GM18907 (cell line): ENCODE measurements around the gene SSX2IP.
"Not testable (repeated sequence)": the region's sequence is repeated elsewhere in the genome, so short reads cannot be mapped to it uniquely, and the experiment has no call there.

Experiments used
- ATAC-seq: cut with Tn5 transposase; IDR thresholded peaks from one replicate; pipeline ENCODE4 v1.9.1; 2021; ENCODE audit warnings: mild to moderate bottlenecking, moderate library complexity; ENCODE audit not compliant: unreplicated experiment

The SSX2IP gene

DNA sequence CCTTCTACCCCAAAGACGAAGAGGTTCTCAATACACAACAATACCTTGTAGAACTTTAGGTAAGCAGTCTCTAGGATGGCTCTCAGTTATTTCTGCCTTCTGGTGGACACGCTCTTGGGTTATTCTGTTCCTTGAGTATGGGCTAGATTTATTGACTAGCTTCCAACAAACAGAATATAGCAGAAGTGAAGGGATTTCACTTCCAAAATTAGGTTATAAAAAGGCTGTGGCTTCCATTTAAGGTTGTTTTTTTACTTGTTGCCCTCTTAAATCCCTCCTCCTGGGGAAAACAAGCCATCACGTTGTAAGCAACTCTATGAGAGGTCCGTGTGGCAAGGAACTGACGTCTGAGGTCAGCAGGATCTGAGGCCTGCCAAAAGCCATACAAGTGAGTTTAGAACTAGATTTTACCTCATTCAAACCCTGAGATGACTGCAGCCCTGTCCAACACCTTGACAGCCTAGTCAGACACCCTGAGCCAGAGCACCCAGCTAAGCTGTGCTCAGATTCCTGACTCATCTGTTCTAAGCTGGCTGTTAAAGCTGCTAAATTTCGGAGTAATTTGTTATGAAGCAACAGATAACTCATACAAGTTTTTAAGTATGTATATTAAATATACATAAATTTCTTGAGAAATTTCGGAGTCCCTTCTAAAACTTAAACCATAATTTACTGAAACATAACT is 12.7 kb downstream of the SSX2IP start:
- ATAC-seq = no peak

- no peak for ATAC-seq
Measured at GRCh38 chr1:84675631-84676030, 14.6 kb downstream of the SSX2IP start.

DNA sequence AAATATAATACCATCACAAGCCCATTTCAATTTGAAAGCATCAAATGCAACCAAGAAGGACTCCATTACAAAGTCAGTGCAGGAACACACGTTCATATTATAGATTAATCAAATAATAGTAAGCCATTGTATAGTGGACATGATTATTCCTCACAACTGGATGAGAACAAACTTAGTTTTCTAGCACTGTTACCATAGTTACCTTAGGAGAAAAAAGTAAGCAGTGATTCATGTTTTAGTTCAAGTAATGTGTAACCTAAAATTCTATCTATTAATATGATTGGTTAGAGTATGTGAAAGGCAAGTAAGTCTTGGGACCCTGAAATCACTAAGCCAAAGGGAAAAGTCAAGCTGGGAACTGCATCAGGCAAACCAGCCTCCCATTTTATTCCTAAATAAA is 15.2 kb downstream of the SSX2IP start:
- no peak for ATAC-seq

DNA sequence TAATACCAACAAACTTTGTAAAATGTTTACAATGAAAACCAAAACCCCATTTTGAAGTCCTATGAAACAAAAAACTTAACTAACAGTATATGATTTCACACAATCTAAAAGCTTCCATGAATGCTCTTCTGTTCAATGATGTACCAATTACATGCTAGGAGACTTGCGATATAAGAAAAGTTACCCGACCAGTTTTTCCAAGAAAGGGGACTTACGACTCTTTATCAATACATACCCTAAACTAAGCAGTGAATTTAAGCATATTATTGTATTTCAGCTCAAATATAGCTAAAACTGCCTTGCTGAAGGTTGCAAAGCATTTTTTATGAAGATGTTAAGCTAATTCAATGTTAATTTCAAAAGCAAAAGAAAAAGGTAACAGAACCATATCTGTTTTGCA is 15.6 kb downstream of the SSX2IP start:
- ATAC-seq = no peak

GRCh38 chr1:84674021-84674420 is 16.2 kb downstream of the SSX2IP start:
- no peak for ATAC-seq

- ATAC-seq = no peak
Measured at GRCh38 chr1:84672080-84672854, 18.0 kb downstream of the SSX2IP start.

GRCh38 chr1:84669831-84670230 is 20.4 kb downstream of the SSX2IP start:
- no peak for ATAC-seq

GRCh38 chr1:84668185-84668584 is 22.1 kb downstream of the SSX2IP start:
- ATAC-seq = no peak

- no peak for ATAC-seq
Measured at GRCh38 chr1:84665703-84666317, 24.5 kb downstream of the SSX2IP start.

GRCh38 chr1:84653130-84653677 is 37.1 kb downstream of the SSX2IP start:
- no peak for ATAC-seq

DNA sequence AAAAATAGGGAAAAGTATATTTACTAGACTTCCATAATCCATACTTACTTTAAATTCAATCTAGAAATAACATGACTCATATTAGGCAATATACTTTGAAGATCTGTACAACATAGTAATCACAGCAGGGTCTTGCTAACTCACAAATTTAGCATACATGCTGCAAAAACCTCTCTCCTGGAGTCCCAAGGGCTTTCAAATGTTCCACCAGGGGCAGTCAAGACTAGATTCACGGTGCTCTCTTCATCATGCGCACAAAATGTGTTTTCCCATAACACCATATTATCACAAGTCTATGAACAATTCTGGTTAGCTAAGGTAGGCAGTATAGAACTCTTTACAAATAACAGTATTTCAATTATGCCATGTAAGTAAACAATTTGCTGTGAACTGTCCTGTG is 45.8 kb downstream of the SSX2IP start:
- ATAC-seq = no peak

GRCh38 chr1:84643183-84643582 is 47.1 kb downstream of the SSX2IP start:
- no peak for ATAC-seq

- ATAC-seq = no peak
Measured at GRCh38 chr1:84642774-84643173, 47.5 kb downstream of the SSX2IP start.

DNA sequence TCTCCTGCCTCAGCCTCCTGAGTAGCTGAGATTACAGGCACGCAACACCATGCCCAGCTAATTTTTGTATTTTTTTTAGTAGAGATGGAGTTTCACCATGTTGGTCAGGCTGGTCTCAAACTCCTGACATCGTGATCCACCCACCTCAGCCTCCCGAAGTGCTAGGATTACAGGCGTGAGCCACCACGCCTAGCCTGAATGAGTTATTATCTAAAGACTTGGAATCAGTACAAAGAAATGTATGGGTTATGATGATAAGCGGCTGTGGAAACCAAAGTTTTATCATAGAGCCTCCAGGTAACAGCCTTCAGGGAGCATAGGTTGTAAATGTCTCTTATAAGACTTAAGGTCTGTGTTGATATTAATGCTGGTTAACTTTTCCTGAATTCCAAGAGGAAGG is 50.5 kb downstream of the SSX2IP start:
- ATAC-seq = not testable (repeated sequence)

- no peak for ATAC-seq
Measured at GRCh38 chr1:84635429-84635828, 54.8 kb downstream of the SSX2IP start.

DNA sequence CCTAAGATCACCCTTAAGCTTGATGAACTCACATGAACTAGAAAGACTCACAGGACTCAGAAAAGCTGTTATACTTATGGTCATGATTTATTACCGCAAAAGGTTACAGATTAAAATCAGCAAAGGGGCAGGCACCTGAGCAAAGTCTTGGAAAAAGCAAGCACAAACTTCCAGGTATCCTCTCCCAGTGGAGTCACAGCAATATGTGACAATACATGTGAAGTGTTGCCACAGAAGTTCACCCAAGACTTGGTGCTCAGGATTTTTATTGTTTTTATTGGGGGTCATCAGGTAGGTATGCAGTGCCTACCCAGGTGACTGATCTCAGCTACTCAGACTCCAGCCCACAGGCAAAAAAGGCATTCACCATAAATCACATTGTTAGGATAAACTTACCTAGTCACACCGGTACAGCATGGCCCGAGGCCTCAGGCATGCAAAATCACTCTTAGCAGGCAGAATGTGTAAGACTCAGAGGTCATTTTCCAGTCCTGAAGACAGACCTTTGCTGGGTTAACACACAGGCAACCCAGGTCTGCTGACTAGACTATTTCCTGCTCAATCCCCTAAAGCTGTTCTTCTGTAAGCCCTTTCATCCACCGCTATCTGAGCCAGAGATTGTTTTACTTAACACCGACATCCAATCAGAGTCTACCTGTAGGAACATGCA is 55.6 kb downstream of the SSX2IP start:
- no peak for ATAC-seq

DNA sequence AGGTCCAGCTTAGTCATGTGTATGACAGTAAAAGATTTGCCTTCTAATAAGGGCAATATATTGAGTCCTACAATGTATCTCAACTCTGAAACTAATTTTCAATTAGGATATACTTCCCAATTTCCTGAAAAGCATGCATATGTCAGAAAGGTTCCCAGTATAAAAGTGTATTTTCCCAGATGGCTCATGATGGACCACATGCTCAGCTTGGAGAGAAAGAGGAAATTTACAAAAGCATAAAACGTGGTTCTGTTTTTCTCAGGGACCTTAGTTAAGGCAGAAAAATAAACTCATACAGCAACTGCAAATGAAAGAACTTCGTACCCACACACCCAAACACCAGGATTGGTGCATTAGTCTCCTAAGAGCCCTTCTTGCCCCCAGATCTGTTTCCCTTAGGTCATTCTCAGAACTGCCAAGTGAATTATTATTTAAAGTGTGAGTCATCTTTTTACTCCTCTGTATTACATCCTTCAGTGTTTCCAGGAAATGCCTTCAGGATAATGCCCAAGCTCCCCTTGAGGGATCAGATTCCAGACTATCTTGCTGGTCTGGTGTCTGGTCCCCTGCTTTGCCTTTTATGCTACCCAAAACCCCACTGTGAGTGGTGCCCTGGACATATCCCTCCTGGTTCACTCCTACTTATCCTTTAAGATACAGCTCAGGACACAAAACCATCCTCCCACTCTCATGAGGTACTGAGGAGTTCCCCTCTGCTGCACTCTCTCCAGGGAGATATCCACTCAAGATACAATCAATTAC is 57.4 kb downstream of the SSX2IP start:
- peak; percentile 86 for ATAC-seq

DNA sequence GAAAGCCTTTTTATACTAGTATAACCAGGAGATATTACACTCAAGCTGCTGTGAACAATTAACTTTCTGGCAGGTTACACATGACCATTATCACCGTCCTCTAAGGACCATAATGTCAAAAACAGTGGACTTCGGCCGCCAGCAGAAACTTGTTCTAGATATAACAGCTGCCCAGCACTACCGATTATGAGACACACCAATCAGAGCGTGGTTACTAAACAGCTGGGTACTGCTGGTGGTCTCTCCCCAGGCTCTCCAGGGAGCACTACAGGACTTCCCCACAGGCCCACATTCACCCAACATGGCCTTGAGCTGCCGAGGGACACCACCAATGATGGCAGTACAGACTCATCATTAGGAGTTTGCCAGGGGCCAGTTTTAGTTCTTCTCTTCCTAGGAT is 58.1 kb downstream of the SSX2IP start:
- peak; percentile 45 for ATAC-seq

GRCh38 chr1:84624876-84625275 is 65.4 kb downstream of the SSX2IP start:
- no peak for ATAC-seq

DNA sequence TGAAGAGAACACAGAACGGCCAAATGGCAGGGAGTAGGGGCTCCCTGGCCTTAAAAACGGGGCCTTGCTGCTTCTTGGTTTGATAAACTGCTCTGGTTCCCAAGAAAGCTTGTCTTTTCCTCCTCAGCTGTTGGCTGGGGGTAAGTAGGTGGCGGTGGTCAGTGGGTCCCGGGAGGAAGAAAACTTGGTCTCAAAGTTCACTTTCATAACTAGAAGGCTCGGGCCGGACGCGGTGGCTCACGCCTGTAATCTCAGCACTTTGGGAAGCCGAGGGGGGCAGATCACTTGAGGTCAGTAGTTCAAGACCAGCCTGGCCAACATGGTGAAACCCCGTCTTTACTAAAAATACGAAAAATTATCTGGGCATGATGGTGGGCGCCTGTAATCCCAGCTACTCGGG is 68.7 kb downstream of the SSX2IP start:
- no peak for ATAC-seq
